ENCODE data around the gene ZNF418. TPM values are rescaled to one million over a fixed set of nuclear protein-coding genes. Genes with fewer than 3 reads are reported as not detected.

The ZNF418 gene
- total RNA-seq, 2 donors from 2014 or later: 2.6 to 15.3 TPM

DNA sequence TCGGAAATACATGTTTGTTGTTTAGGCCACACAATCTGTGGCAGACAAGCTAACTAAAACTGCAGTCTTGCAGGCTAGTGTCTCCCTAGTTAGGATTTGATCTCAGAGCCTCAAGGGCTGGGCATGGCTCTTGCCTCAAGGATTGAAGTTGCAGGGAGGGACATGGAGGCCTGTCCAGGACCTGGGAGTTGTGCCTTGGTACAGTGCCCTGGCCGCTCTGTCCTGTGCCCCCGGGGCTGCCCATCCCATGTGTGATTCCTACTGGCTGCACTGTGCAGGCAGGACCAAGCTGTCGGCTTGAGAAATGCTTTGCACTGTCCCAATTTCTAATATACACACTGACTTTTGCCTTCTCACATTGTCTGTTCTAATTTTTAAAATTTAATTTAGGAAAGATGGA lies 19.8 kb upstream of the ZNF418 start:
- intact Hi-C loops (cut with DNase I): no loop called here
- no peak for DNase-seq
- TF ChIP-seq, protein P1, sequence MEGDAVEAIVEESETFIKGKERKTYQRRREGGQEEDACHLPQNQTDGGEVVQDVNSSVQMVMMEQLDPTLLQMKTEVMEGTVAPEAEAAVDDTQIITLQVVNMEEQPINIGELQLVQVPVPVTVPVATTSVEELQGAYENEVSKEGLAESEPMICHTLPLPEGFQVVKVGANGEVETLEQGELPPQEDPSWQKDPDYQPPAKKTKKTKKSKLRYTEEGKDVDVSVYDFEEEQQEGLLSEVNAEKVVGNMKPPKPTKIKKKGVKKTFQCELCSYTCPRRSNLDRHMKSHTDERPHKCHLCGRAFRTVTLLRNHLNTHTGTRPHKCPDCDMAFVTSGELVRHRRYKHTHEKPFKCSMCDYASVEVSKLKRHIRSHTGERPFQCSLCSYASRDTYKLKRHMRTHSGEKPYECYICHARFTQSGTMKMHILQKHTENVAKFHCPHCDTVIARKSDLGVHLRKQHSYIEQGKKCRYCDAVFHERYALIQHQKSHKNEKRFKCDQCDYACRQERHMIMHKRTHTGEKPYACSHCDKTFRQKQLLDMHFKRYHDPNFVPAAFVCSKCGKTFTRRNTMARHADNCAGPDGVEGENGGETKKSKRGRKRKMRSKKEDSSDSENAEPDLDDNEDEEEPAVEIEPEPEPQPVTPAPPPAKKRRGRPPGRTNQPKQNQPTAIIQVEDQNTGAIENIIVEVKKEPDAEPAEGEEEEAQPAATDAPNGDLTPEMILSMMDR (IDR thresholded peaks at IDR 0.05): no peak
- TF ChIP-seq POLR2A (IDR thresholded peaks at IDR 0.05): no peak
- Histone ChIP-seq H3K27ac (no peak overlapping the region), H3K36me3 (replicated peaks in 1 of 2; ENCODE audit: insufficient read depth in 1 of 2, low read depth in 2 of 2) (no peaks in the 10 kb centered on the region), H3K4me3 (no peak overlapping the region), H3K27me3 (no peaks in the 10 kb centered on the region), H3K4me1 (no peaks in the 10 kb centered on the region), H3K9me3 (peaks cover 0 to 10% (median 0%) of the 10 kb centered on the region in 3 donors)
- ATAC-seq: no peak
- WGBS, 2 donors: 70 to 90% methylated on average over 3 to 4 of the region's 4 CpGs

DNA sequence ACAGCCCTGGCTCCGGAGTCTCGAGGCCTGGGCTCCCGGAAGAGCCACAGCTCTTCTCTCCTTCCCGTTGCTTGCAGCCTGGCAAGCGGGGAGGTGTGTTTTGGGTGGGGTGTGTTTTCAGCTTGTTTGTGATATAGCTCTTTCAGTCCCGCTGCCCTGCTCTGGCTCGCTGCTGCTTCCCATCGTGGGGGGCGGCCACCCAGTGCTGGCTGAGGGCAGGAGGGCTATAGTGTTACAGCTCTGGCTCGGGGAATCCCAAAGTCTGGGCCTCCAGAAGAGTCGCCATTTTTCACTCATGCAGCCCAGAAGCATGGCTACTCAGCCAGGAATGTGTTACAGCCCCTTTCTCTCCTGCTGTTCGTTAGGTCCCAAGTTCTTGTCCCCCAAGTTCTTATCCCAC lies 14.5 kb upstream of the ZNF418 start:
- ATAC-seq (no peak), DNase-seq (no peak)
- peaks cover 0 to 22% (median 0%) of the 10 kb centered on the region in 3 donors for H3K9me3 ChIP-seq
- no peak overlapping the region for H3K4me3 ChIP-seq
- 78% methylated on average over 11 of the region's 12 CpGs; no CpG with 5 or more reads in 1 of the 2 donors for WGBS, 2 donors
- no peaks in the 10 kb centered on the region for H3K27me3 ChIP-seq
- H3K36me3 ChIP-seq (replicated peaks in 1 of 2; ENCODE audit: insufficient read depth in 1 of 2, low read depth in 2 of 2): no peaks in the 10 kb centered on the region
- no peak overlapping the region for H3K27ac ChIP-seq
- peaks cover 10% of the 10 kb centered on the region for H3K4me1 ChIP-seq
- intact Hi-C loops (cut with DNase I): no loop called here
- TF ChIP-seq, protein P1 (IDR thresholded peaks at IDR 0.05): no peak
- no peak for TF ChIP-seq POLR2A (IDR thresholded peaks at IDR 0.05)

DNA sequence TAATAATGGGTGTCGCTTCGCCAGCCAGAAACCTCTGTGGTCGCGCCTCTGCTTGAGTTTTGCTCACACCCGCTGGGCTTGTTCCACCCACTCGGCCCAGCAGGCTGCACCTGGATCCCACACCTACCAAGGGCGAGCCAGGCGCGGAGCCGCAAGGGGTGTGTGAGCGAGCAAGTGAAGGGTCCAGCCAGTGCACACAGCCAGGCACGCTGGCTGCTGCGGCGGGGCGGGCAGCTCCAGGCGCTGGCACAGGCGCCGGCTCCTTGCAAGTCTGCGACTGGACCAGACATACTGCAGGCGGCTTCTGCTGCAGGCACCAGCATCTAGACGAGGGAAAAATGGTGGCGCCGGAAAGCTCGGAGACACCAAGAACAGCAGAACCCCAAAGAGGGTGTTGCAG lies 14.1 kb upstream of the ZNF418 start:
- H3K27me3 ChIP-seq: no peaks in the 10 kb centered on the region
- intact Hi-C loops (cut with DNase I): no loop called here
- TF ChIP-seq, protein P1 (IDR thresholded peaks at IDR 0.05): no peak
- no peak for TF ChIP-seq POLR2A (IDR thresholded peaks at IDR 0.05)

DNA sequence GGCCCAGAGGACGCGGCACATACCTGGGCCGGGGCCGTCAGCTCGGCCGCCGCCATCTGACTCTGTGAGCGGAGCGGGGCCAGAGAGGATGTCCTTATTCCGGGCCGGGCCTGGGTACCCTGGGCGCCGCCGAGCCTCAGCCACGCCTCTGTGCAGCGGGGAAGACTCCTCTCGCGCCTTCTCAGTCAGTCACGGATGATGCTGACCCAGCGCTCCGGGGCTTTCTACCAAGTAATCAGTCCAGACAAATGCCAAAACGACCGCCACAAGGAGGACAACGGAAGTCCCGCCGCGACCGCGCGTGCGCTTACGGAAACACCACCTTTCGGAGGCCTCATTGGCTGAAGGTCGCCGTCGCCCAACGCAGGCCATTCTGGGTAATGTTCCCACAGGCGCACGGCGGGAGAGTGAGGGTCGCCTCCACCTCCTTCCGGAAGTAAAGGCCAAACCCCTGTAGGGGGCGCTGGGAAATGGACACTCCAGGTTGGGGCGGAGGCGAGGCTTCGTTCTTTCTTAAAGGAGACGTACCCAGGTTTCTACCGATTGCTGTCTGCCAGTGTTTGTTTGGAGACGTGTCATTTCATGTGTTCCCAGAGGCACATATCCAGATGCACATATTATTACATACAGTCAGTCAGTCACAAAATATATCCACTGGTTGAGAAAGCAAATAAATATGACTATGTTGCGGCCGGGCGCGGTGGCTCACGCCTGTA lies 12.4 kb upstream of the ZNF418 start, which contains the start of gene ZNF256:
ZNF256 (minus strand) TSS at position 288 of the 716 bp plus-strand sequence; CDS start at position 56, 232 bp downstream.
- peaks cover 10% of the 10 kb centered on the region for H3K4me1 ChIP-seq
- H3K4me3 ChIP-seq: peak within 1 kb of the TSS; percentile 54 to 77
- intact Hi-C loops (cut with DNase I): no loop called here
- peaks cover 0 to 39% (median 0%) of the 10 kb centered on the region in 3 donors for H3K9me3 ChIP-seq
- H3K27me3 ChIP-seq: no peaks in the 10 kb centered on the region
- TF ChIP-seq, protein P1 (IDR thresholded peaks at IDR 0.05): peak; percentile 31 to 77 (median 62)
- peak in 2 of 3 donors; percentile 61 to 62 for TF ChIP-seq POLR2A (IDR thresholded peaks at IDR 0.05)
- DNase-seq: peak; percentile 90 to 96 (median 92)
- peaks cover 0 to 2% of the 10 kb centered on the region in 2 donors for H3K36me3 ChIP-seq (replicated peaks in 1 of 2; ENCODE audit: insufficient read depth in 1 of 2, low read depth in 2 of 2)
- H3K27ac ChIP-seq: peak within 1 kb of the TSS in 3 of 4 donors; percentile 57 to 75 (median 65)
- 5 to 33% methylated on average over 9 to 54 of the region's 54 CpGs for WGBS, 2 donors
- ATAC-seq: peak; percentile 99

More for the DNA sequence above, 14.1 kb upstream of the ZNF418 start:
- H3K4me3 ChIP-seq: no peak overlapping the region
- DNase-seq: no peak
- ATAC-seq: no peak
- H3K27ac ChIP-seq: no peak overlapping the region
- no peaks in the 10 kb centered on the region for H3K36me3 ChIP-seq (replicated peaks in 1 of 2; ENCODE audit: insufficient read depth in 1 of 2, low read depth in 2 of 2)
- WGBS, 2 donors: 78 to 86% methylated on average over 8 to 24 of the region's 24 CpGs
- H3K4me1 ChIP-seq: peaks cover 10% of the 10 kb centered on the region
- peaks cover 0 to 24% (median 0%) of the 10 kb centered on the region in 3 donors for H3K9me3 ChIP-seq

Data from body of pancreas (tissue), 4 donors.